PFSK-1 (cell line): ENCODE results near the gene ST7.

Source experiments
- FOXP2 ChIP-seq: optimal IDR thresholded peaks from 2 replicates; pipeline ENCODE3; 2011; ENCODE audit warnings: borderline replicate concordance, control low read depth, inconsistent platforms; ENCODE audit not compliant: insufficient read depth; ENCODE audit errors: extremely low read length, extremely low read depth
- POLR2AphosphoS5 ChIP-seq: IDR thresholded peaks from 2 replicates; pipeline ENCODE4 v1.6.1; 2012; ENCODE audit warnings: low read depth, mild to moderate bottlenecking, control low read depth, low read length, moderate library complexity
- REST ChIP-seq, 2 experiments: IDR thresholded peaks; 2 replicates each; pipeline versions ENCODE4 v1.6.1 to v1.8.0; 2011 to 2012; ENCODE audit warnings: low read depth in 2 of 2, low read length in 2 of 2, control low read depth in 1 of 2, inconsistent platforms in 1 of 2, mild to moderate bottlenecking in 1 of 2, moderate library complexity in 1 of 2; ENCODE audit not compliant: insufficient read depth in 1 of 2
- SIN3A ChIP-seq: IDR thresholded peaks from 2 replicates; pipeline ENCODE4 v1.6.1; 2012; ENCODE audit warnings: mild to moderate bottlenecking, low read length, moderate library complexity, borderline replicate concordance; ENCODE audit not compliant: insufficient read depth
- TAF1 ChIP-seq: IDR thresholded peaks from 2 replicates; pipeline ENCODE4 v1.6.1; 2012; ENCODE audit warnings: low read length, control low read depth, borderline replicate concordance; ENCODE audit not compliant: insufficient read depth

- no peak for TF ChIP-seq POLR2AphosphoS5
- no peak for TF ChIP-seq FOXP2
- TF ChIP-seq TAF1: no peak
- no peak for TF ChIP-seq REST (IDR thresholded peaks at IDR 0.05; ENCODE audit: insufficient read depth in 1 of 2, low read depth in 2 of 2, low read length in 2 of 2)
- no peak for TF ChIP-seq SIN3A
Measured at GRCh38 chr7:116952635-116953371, 498 bp upstream of the ST7 start.
